ENCODE measurements around the gene MAST4. TPM values are rescaled to one million over a fixed set of nuclear protein-coding genes. Genes with fewer than 3 reads are reported as not detected.
A peak's percentile ranks its signal among the peaks of the same experiment; 100 is the strongest.

The MAST4 gene
- total and polyA plus RNA-seq, 2 experiments from 2014 or later = 4.2 to 6.0 TPM

GRCh38 chr5:67092535-67092934 is 496.3 kb downstream of the MAST4 start:
- WGBS, 2 experiments (ENCODE audit: low coverage in 1 of 2, low lambda C conversion rate in 2 of 2, missing lambda C conversion rate in 2 of 2) = 97% methylated on average over 2 of the region's 2 CpGs
- Histone ChIP-seq H3K27me3 (replicated peaks; ENCODE audit: insufficient read depth) (no peaks in the 10 kb centered on the region), H3K4me1 (ENCODE audit: insufficient read depth) (peaks cover 31% of the 10 kb centered on the region), H3K4me3 (no peak overlapping the region), H3F3A (ENCODE audit: insufficient read depth) (peaks cover 33% of the 10 kb centered on the region), H3K79me2 (ENCODE audit: insufficient read depth) (no peaks in the 10 kb centered on the region), H3K36me3 (ENCODE audit: low read depth) (no peaks in the 10 kb centered on the region), H2AFZ (no peak overlapping the region), H3K4me2 (ENCODE audit: unreplicated experiment) (no peak overlapping the region), H3K9ac (no peak overlapping the region), H3K27ac (no peak overlapping the region), H4K20me1 (ENCODE audit: insufficient read depth) (no peaks in the 10 kb centered on the region), H3K9me2 (ENCODE audit: insufficient read depth) (no peaks in the 10 kb centered on the region), H3K9me3 (ENCODE audit: low read depth) (no peaks in the 10 kb centered on the region)
- DNase-seq = no peak
- in situ Hi-C loops (cut with MboI) = no loop called here
- TF ChIP-seq EZH2 (IDR thresholded peaks at IDR 0.05; ENCODE audit: insufficient read depth, poor library complexity, severe bottlenecking) (no peak), EZH2phosphoT487 (IDR thresholded peaks at IDR 0.05; ENCODE audit: insufficient read depth, low read depth) (no peak)

- H2AFZ ChIP-seq = no peak overlapping the region
Observed at GRCh38 chr5:67093279-67093678, 497.1 kb downstream of the MAST4 start.

GRCh38 chr5:67094476-67095300 is 498.5 kb downstream of the MAST4 start:
- Histone ChIP-seq H3K9ac (peak overlapping the region; percentile 64), H3K4me1 (ENCODE audit: insufficient read depth) (peaks cover 31% of the 10 kb centered on the region), H4K20me1 (ENCODE audit: insufficient read depth) (no peaks in the 10 kb centered on the region), H3F3A (ENCODE audit: insufficient read depth) (peaks cover 33% of the 10 kb centered on the region), H3K4me2 (ENCODE audit: unreplicated experiment) (peak overlapping the region; percentile 86), H3K9me3 (ENCODE audit: low read depth) (no peaks in the 10 kb centered on the region), H3K27ac (peak overlapping the region; percentile 88), H3K9me2 (ENCODE audit: insufficient read depth) (no peaks in the 10 kb centered on the region), H3K79me2 (ENCODE audit: insufficient read depth) (no peaks in the 10 kb centered on the region), H3K36me3 (ENCODE audit: low read depth) (no peaks in the 10 kb centered on the region), H3K4me3 (peak overlapping the region; percentile 60), H3K27me3 (replicated peaks; ENCODE audit: insufficient read depth) (no peaks in the 10 kb centered on the region), H2AFZ (peak overlapping the region; percentile 79)
- no peak for TF ChIP-seq EZH2phosphoT487 (IDR thresholded peaks at IDR 0.05; ENCODE audit: insufficient read depth, low read depth)
- no peak for TF ChIP-seq EZH2 (IDR thresholded peaks at IDR 0.05; ENCODE audit: insufficient read depth, poor library complexity, severe bottlenecking)
- DNase-seq = peak; percentile 72
- in situ Hi-C loops (cut with MboI) = no loop called here
- WGBS, 2 experiments (ENCODE audit: low coverage in 1 of 2, low lambda C conversion rate in 2 of 2, missing lambda C conversion rate in 2 of 2) = 7 to 8% methylated on average over 4 of the region's 4 CpGs

More at GRCh38 chr5:67093279-67093678, 497.1 kb downstream of the MAST4 start:
- Histone ChIP-seq H3K36me3 (ENCODE audit: low read depth) (no peaks in the 10 kb centered on the region), H3F3A (ENCODE audit: insufficient read depth) (peaks cover 33% of the 10 kb centered on the region), H3K4me1 (ENCODE audit: insufficient read depth) (peaks cover 31% of the 10 kb centered on the region), H3K27me3 (replicated peaks; ENCODE audit: insufficient read depth) (no peaks in the 10 kb centered on the region), H3K9me2 (ENCODE audit: insufficient read depth) (no peaks in the 10 kb centered on the region), H3K4me3 (no peak overlapping the region), H3K9ac (no peak overlapping the region), H3K9me3 (ENCODE audit: low read depth) (no peaks in the 10 kb centered on the region), H3K27ac (peak overlapping the region; percentile 88; the same call in 1 of the 2 replicates), H3K79me2 (ENCODE audit: insufficient read depth) (no peaks in the 10 kb centered on the region), H4K20me1 (ENCODE audit: insufficient read depth) (no peaks in the 10 kb centered on the region), H3K4me2 (ENCODE audit: unreplicated experiment) (no peak overlapping the region)
- TF ChIP-seq EZH2 (IDR thresholded peaks at IDR 0.05; ENCODE audit: insufficient read depth, poor library complexity, severe bottlenecking) (no peak), EZH2phosphoT487 (IDR thresholded peaks at IDR 0.05; ENCODE audit: insufficient read depth, low read depth) (no peak)
- DNase-seq = no peak
- 66 to 86% methylated on average over 1 of the region's 1 CpG for WGBS, 2 experiments (ENCODE audit: low coverage in 1 of 2, low lambda C conversion rate in 2 of 2, missing lambda C conversion rate in 2 of 2)
- in situ Hi-C loops (cut with MboI) = no loop called here

GRCh38 chr5:67095346-67096171 is 499.4 kb downstream of the MAST4 start:
- Histone ChIP-seq H3F3A (ENCODE audit: insufficient read depth) (peaks cover 33% of the 10 kb centered on the region), H3K27me3 (replicated peaks; ENCODE audit: insufficient read depth) (no peaks in the 10 kb centered on the region), H3K79me2 (ENCODE audit: insufficient read depth) (no peaks in the 10 kb centered on the region), H3K36me3 (ENCODE audit: low read depth) (no peaks in the 10 kb centered on the region), H3K4me2 (ENCODE audit: unreplicated experiment) (peak overlapping the region; percentile 86), H3K27ac (peak overlapping the region; percentile 88), H3K4me3 (peak overlapping the region; percentile 60), H3K9ac (peak overlapping the region; percentile 64), H3K9me2 (ENCODE audit: insufficient read depth) (no peaks in the 10 kb centered on the region), H2AFZ (peak overlapping the region; percentile 79), H3K4me1 (ENCODE audit: insufficient read depth) (peaks cover 31% of the 10 kb centered on the region), H4K20me1 (ENCODE audit: insufficient read depth) (no peaks in the 10 kb centered on the region), H3K9me3 (ENCODE audit: low read depth) (no peaks in the 10 kb centered on the region)
- in situ Hi-C loops (cut with MboI) = no loop called here
- no peak for TF ChIP-seq EZH2phosphoT487 (IDR thresholded peaks at IDR 0.05; ENCODE audit: insufficient read depth, low read depth)
- no peak for TF ChIP-seq EZH2 (IDR thresholded peaks at IDR 0.05; ENCODE audit: insufficient read depth, poor library complexity, severe bottlenecking)
- WGBS, 2 experiments (ENCODE audit: low coverage in 1 of 2, low lambda C conversion rate in 2 of 2, missing lambda C conversion rate in 2 of 2) = 7 to 13% methylated on average over 8 of the region's 8 CpGs
- peak; percentile 69 for DNase-seq
